GM12878 (cell line): ENCODE data around the gene AOAH.

Experiments used
- CREB1 ChIP-seq: IDR thresholded peaks from 2 replicates; pipeline ENCODE4 v1.6.1; 2012; ENCODE audit warnings: low read depth, mild to moderate bottlenecking, inconsistent platforms
- CTCF ChIP-seq, 3 experiments: IDR thresholded peaks in 2 of 3; conservative IDR thresholded peaks in 1 of 3; 2 replicates each; pipeline ENCODE4 v1.5.1; 2011; ENCODE audit warnings: low read depth in 3 of 3, low read length in 3 of 3, mild to moderate bottlenecking in 3 of 3, control low read depth in 2 of 3, moderate library complexity in 2 of 3, inconsistent platforms in 1 of 3, mixed read lengths in 1 of 3; ENCODE audit not compliant: control insufficient read depth in 2 of 3, insufficient read depth in 1 of 3; ENCODE audit errors: extremely low read depth in 1 of 3
- EZH2 ChIP-seq: IDR thresholded peaks from 2 replicates; pipeline ENCODE4 v1.6.1; 2012; ENCODE audit warnings: low read depth, mild to moderate bottlenecking, control low read depth, inconsistent platforms, low read length, borderline replicate concordance; ENCODE audit not compliant: control insufficient read depth
- MYC ChIP-seq: IDR thresholded peaks from 2 replicates; pipeline ENCODE4 v1.6.1; 2011; ENCODE audit warnings: mild to moderate bottlenecking, low read length, moderate library complexity, inconsistent platforms; ENCODE audit not compliant: insufficient read depth, insufficient replicate concordance, insufficient read length, severe bottlenecking
- POLR2A ChIP-seq: IDR thresholded peaks from 2 replicates; pipeline ENCODE4 v1.6.1; 2011; ENCODE audit warnings: low read depth, mild to moderate bottlenecking, low read length
- PRDM15 ChIP-seq: fragments of 450-650 bp; formaldehyde crosslinking; IDR thresholded peaks from 2 replicates; pipeline ENCODE4 v1.4.0; 2020; ENCODE audit warnings: mild to moderate bottlenecking, moderate library complexity
- REST ChIP-seq: IDR thresholded peaks from 2 replicates; pipeline ENCODE4 v1.6.1; 2012; ENCODE audit warnings: mild to moderate bottlenecking, low read depth, low read length

GRCh38 chr7:36663481-36663880, 60.8 kb downstream of the AOAH start:
- TF ChIP-seq EZH2 = no peak
- TF ChIP-seq CTCF (IDR thresholded peaks at IDR 0.05 in 2 of 3, conservative IDR thresholded peaks at IDR 0.05 in 1 of 3; ENCODE audit: control insufficient read depth in 2 of 3, extremely low read depth in 1 of 3, insufficient read depth in 1 of 3, low read depth in 3 of 3, low read length in 3 of 3) = no peak
- TF ChIP-seq CREB1 = no peak
- no peak for TF ChIP-seq REST
- no peak for TF ChIP-seq PRDM15 (CRISPR knock-in tag)
- TF ChIP-seq MYC = no peak
- TF ChIP-seq POLR2A = no peak
